HG03025 (cell line): Measurements from ENCODE around the gene PSAPL1.

Source experiments
- ATAC-seq: cut with Tn5 transposase; IDR thresholded peaks from one replicate; pipeline ENCODE4 v1.9.1; 2021; ENCODE audit warnings: mild to moderate bottlenecking, moderate library complexity; ENCODE audit not compliant: unreplicated experiment, low FRiP score

Gene PSAPL1

DNA sequence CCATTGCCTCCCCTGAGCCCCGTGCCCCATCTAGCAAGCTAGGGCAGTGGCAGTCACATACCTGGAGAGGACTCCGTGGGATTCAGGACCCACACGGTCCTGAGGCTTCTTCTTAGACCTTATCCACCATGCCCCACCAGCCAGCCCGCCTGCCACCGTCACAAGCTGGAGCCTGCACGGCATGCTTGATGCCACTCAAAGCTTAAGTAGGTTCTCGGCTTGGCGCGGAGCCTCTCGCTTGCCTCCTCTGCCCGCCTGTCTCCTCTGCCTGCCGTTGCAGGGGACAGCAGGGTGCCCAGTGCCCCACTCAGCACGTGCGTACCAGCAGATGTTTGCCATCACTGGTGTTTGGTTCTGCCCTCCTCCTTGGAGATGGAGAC is 14.1 kb downstream of the PSAPL1 start:
- no peak for ATAC-seq

DNA sequence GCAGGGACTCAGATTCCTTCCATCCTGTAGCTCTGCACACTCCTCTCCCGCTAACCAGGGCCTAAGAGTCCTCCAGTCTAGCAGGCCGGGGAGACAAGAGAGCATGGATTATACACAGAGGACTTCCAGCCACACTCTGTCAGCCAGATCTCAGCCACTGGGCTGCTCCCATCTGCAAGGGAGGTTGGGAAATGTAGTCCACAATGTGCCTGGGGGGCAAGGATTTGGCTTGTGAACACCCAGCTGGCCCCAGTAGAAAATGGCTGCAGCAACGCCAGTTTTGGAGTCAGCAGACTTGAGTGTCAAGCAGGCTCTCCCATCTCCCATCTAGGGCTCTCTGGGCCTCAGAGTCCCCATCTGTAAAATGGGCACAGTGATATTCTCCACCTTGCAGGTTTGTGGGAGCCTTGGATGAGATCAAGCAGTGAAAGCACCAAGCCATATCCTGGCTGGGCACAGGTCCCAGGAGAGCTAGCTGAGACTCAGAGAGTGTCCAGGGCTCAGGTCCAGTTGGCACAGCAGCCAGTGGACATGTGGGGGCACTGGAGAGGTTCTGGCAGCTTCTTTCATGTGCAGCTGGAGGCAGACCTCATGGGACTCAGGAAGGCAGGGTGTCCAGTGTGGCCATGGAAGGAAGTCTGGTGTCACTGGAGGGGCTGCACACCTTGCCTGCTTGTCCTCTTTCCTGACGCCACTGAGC is 14.6 kb downstream of the PSAPL1 start:
- ATAC-seq, result no peak

DNA sequence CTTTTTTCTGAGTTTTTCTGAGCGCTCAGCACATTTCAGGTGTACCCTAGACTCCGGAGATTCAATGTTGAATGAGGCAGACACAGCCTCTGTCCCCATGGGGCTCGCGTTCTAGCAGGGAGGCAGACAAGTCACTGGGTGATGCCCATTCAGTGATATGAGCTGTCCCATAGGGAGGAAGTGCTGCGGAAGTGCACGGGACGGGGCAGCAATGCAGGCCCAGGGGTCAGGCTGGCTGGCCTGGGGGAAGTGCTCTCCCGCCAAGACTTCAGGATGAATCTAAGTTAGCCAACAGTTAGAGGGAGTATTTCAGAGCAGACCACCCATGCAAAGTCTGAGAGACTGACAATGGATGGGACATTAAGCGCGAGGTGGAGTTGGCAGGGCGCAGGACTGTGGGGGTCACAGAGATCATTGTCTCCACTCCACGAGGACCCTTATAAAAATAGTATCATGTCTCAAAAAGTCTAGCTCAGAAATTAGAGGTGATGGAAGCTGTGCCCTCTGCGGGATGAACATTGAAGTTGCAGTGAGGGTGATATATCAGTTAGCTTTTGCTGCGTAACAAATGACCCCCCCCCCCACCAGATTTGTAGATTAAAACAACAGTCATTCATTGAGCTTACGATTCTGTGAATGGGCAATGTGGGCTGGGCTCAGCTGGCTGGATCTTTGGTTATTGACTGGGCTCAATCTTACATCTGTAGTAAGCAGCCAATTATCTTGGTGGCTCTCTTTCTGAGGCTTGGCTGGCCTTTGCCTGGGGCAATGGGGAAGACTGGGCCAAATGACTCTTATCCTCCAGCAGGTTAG is 16.4 kb downstream of the PSAPL1 start:
- ATAC-seq, result no peak

DNA sequence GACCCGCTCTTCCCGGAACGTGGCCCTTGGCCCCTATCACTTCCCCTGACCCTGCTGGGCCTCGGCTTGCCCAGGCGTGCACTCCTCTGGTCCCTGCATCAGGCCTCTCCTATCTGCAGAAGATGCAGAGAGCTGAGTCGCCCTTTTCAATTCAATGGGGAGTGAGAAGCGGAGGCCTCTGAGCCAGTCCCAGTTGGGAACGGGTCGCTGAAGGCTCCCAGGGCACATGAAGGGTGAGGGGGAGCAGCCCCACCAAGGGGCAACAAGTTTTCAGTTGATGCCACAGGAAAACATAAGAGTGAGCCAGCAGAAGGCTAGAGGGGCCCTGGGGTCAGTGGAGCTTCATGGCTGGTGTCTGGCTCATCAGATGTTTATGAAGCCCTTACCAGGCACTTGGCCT is 17.1 kb downstream of the PSAPL1 start:
- ATAC-seq, result no peak

DNA sequence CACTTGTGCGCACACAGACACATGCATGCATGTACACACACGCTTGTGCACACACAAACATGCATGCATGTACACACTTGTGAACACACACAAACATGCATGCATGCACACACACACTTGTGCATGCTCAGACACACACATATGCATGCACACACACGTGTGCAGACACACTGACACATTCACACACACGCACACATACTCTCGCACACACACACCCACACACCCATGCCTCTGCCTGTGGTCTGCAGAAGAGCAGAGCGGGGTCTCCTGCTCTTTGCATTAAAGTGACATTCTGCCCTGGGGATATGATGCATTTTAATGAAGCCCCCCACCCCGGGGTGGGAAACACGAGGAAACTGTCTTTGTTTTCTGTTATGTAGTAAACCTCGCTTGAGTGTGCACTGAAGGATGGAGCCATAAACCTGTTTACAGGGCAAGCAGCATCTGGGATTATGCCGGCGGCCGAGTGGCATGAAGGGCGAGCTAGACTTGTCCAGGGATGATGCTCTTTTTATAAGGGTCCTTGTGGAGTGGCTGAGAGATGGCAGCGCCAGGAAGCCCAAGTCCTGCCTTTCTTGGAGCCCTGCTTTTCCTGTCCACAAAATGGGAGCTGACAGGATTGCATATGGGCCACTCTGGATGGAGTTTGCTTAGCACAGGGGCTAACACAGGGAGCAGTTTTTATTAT is 17.8 kb downstream of the PSAPL1 start:
- no peak for ATAC-seq

DNA sequence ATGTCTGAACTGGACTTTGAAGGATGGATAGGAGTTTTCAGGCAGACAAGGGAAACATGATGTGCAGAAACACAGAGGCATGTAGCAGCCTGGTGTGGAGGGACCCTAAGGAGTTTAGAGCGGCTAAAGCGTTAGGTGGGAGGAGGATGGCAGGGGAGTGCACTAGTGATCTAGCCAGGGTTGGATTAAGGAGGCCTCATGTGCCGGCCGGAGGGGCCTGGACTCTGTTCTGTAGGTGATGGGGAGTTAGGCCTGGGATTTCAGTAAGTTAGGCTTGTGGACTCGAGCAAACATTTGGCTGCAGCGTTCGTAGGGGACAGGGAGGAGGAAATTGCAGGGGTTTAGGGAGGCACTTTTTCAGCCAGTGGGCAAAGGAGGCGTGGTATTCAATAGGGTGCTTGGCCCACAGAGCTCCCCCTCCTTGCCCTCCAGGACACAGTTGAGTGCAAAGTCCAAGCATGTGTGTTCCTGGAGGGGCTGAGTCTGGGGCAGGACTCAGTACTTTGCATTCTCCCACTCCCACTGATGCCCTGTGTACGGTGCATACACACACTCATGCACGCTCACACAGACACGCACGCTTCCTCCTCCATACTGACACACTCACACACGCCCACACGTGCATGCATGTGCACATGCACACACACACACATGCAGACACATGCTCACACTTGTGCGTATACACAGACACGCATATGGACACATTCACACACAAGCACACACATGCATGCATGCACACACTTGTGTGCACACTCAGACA is 18.6 kb downstream of the PSAPL1 start:
- ATAC-seq, result no peak

DNA sequence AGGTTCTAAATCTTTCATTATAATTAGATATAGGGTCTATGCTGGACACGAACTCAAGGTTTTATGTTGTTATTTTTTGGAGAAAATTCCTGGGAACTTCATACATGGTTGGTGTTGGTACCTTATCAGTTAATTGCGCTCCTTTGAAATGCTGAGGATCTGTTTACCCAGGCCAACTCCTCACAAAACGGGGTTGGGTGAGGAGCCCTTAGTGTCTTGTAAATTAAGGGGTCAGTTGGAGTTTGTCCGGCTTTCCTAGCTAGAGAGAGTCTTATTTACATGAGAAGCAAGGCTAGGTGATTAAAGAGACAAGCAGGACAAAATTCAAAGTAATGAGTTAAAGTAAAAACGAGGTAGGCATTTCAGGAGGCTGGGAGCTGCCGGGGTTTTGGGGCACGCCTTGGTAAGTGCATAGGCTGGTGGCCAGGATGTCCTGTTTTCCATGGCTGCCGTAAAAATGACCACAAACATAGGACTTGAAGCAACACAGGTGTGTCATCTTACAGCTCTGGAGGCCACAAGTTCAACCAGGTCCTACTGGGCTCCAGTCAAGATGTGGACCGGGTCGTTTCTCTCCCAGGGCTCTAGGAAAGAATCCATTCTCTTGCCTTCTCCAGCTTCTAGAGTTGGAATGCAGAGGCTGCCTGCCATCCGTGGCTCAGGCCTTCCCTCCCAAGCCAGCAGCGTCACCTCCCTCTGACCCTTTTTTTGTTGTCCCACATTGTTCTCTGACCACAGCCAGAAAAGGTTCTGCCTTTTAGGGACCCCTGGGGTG is 19.8 kb downstream of the PSAPL1 start:
- ATAC-seq, result no peak

DNA sequence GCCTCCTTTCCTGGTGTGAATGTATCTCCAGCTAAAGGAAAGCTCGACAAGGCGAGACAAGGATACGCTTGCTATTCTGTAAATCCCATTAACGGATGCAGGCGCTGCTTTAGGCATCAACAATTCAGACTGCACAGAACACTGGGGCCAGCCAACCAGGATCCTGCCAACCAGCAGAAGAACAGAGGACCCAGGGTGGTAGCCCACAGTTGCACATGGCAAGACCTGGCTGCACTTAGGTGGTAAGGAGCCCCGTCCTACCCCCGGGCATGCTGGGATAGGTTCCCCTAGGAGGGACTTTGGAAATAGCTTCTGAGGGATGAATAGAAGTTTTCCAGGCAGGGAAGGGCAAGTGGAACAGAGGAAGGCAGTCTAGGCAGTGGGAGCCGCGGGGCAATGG is 20.7 kb downstream of the PSAPL1 start:
- no peak for ATAC-seq

DNA sequence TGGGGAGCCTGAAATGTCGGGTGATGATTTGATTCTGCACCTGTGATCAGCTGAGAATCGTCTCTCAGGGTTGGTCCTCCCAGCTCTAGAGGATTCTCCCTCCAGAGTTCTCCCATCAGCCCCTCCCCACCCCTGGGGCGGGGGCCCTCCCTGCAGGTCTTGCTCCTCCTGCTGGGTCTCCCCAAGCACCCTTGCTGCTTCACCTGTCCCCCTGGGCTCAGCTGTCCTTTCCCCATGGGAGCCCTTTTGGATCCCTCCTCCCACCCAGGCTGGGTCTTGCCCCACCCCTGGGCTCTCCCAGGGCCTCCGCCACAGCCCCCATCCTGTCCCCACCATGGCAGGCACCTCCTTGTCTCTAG is 22.2 kb downstream of the PSAPL1 start:
- no peak for ATAC-seq

DNA sequence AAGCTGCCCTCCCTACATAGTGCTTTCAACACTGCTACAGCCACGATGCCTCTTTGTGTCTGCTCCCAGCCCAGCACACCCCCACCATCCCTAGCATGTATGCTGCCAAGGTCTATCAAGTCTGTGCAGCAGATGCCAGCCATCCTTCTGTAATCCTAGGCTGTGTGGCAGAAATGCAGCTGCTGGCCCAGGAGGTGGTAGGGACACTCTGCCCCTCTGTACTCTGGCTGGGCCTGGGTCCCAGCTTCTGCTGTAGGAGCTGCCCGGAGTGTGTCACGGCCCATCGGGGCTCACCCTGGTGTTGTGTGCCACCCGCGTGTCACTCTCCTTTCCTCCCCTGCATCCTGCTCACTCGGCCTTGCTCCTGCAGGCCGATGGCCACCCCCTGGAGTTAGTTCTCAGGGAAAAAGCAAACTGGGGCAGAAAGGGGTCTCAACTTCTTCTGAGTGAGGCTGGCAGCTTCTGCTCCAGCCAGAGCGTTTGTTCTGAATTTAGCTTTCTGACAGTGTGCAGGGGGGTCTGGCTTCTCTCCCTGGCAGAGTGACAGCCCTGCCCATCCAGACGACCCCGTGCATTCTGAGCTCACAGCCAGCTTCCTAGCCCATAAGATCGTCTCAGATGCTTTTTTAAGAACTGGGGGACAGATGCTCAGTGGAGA is 22.7 kb downstream of the PSAPL1 start:
- ATAC-seq, result no peak

DNA sequence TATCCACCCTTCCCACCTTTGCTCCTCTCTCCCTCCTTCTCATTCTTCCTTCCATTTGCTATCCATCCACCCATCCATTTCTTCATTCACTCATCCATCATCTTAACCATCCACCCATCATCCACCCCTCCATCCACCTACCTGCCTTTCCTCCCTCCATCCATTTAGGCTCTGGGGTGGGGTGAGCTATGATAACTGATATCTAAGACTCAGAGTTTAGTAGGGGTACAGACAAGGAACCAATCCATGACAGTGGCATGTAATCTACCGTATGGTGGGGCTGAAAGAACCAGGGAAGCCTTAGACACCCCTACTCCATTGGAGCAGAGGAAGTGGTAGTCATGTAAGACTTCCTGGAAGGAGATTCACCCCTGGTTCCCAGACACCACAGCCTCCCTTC is 23.2 kb downstream of the PSAPL1 start:
- ATAC-seq, result no peak

DNA sequence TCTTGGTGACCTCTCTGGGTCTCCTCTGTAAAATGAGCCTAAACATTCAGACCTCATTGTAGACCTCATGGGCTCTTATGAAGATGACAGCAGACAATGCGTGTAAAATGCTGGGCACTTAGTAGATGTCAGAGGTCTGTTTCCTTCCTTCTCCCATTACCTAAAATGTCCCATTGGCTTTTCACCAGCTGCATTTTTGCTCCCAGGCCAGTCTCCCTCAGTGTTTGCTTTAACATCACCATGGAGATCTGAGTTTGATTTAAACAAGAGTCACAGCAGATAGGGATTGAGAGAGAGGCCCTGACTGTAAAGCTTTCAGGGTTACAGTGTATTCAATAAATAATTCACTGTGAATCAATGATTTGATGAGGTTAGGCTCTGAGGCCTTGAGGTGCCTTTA is 24.3 kb downstream of the PSAPL1 start:
- ATAC-seq, result no peak

DNA sequence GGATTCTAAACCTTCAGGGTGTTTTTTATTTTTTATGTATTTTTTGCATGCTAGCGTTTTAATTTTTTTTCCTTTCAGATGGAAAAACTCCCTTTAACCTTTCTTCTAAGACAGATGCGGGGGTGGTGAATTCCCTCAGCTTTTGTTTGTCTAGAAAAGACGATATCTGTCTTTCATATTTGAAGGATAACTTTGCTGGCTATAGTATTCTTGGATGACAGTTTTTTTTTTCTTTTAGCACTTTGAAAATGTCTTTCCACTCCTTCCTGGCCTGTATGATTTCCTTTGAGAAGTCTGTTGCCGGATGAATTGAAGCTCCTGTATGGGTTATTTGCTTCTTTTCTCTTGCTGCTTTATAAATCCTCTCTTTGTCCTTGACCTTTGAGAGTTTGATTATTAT is 26.6 kb downstream of the PSAPL1 start:
- ATAC-seq, result no peak

DNA sequence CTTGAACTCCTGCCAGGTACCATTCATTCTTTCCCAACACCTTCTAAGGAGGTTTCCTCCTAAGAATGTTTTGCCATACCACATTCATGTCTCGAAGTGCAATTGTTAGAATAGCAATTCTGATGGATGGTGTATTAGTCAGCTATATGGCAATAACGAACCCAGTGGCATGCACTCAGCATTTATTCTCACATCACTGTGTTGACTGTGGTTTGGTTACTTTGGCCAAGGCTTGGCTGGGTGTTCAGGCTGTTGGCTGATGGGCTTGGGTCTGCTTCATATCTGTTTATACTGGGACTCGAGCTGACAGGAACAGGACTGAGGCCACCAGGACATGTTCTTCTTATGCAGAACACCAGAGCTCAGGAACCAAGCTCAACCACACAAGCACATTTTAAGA is 31.7 kb downstream of the PSAPL1 start:
- ATAC-seq, result no peak

DNA sequence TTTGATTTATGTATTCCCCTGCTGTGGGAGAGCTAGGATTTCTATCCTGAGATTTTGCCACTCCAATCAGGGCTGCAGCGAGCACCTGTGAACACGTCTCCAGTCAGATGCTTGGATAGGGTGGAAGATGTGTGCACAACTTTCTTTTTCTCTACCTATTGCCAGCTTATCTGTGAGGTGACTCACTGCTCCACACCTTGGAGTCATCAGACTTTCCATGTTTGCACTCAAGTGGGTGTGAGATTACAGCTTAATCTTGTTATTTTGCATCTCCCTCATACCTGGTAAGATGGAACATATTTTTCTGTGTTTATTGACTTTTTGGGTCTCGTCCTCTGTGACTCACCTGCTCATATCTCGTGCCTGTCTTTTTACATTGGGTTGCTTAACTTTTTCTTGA is 32.2 kb downstream of the PSAPL1 start:
- ATAC-seq, result no peak

DNA sequence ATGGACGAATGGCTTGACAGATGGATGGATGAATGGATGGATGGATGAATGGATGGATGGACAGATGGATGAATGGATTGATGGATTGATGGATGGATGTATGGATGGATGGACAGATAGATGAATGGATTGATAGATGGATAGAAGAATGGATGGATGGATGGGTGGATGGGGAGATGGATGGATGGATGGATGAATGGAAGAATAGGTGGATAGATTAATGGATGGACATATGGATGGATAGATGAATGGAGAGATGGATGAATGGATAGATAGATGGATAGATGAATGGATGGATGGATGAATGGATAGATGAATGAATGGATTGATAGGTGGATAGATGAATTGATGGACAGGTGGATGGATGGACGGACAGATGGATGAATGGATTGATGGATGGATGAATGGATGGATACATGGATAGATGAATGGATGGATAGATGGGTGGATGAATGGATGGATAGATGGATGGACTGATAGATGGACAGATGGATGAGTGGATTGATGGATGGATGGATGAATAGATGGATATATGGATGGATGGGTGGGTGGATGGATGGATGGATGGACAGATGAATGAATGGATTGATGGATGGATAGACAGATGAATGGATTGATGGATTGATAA is 33.9 kb downstream of the PSAPL1 start:
- no peak for ATAC-seq

DNA sequence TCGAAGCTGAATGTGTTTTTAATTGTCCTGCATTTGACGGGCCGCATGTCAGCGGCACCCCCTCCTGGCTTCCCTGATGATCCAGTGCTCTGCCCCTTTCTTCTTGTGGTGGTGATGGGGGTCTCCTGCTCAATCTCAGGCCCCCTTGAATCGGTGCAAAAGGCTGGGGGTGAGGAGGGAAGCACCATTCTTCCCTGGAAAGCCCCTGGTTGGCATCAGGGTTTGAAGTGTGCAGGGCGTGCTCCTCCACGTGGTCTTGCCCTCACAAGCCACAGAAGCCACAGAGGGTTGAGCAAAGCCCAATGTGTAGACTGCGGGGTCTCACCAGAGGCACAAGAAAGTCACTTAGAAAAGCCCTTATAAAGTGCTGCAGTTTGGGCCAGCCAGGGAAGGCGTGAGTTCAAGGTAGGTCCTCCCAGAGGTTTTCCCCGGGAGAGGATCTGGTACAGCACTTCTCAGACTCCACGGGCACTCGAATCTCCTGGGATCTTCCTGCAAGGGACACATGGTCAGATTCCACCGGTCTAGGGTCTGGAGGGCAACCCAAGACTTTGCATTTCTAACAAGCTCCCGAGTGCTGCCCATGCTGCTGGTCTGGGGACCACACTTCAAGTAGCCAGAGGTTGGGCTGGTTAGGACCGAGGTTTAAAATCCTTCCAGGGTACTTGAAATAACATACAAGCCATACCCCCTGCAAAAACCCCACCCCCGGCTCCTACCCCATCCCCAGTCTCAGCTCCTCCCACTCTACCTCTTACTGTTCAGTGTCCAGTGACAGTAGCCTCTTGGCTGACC is 35.1 kb downstream of the PSAPL1 start:
- no peak for ATAC-seq

DNA sequence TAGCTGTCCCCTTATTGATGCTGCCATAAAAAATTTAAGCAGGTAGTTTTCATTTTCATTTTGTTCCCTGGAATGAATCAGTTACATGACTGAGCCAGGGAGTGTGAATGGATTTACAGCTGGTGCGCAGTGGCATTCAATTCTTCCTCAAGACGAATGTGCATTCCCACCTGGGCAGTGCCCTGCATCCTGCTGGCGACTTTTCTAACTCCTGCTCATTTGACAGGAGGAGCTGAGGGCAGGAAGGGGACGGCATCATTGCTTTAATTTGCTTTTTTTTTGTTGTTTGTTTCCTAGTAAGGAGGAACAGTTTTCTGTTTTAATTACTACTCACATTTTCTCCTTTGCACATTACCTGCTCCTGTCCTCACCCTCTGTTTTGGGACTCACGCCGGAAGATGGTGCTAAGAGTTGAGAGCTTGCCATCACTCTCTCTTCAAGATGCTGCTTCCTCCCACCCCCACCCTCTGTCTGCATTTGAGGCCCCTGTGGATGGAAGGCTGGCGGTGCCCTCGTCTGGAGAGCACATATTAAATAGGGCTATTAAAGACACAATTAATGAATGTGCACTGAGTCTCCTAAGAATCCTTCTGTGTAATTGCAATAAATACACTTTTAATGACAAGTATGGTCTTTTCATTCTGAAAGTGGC is 35.8 kb downstream of the PSAPL1 start:
- ATAC-seq, result no peak
